H9 (cell line): ENCODE measurements around the gene TMC3. TPM values are rescaled to one million over a fixed set of nuclear protein-coding genes. Genes with fewer than 3 reads are reported as not detected.

Experiments
- DNase-seq: peaks from one replicate; pipeline ENCODE4 v3.0.0-alpha.2; 2017
- H2AFZ ChIP-seq: one replicate; pipeline ENCODE4 v1.6.1; 2013; ENCODE audit warnings: mild to moderate bottlenecking, low read length, control low read depth, moderate library complexity
- H2AK5ac ChIP-seq: 2 replicates; pipeline ENCODE4 v1.6.1; 2013; ENCODE audit warnings: low read length, control low read depth, mixed read lengths; ENCODE audit not compliant: insufficient read length
- H2BK120ac ChIP-seq: one replicate; pipeline ENCODE4 v1.6.1; 2013; ENCODE audit warnings: low read depth, mild to moderate bottlenecking, low read length, control low read depth, inconsistent platforms; ENCODE audit not compliant: poor library complexity, severe bottlenecking
- H2BK12ac ChIP-seq: 2 replicates; pipeline ENCODE4 v1.6.1; 2013; ENCODE audit warnings: low read length, control low read depth, mixed read lengths, low read depth; ENCODE audit not compliant: insufficient read length
- H2BK15ac ChIP-seq: 2 replicates; pipeline ENCODE4 v1.6.1; 2013; ENCODE audit warnings: low read depth, low read length, control low read depth
- H2BK20ac ChIP-seq: one replicate; pipeline ENCODE4 v1.6.1; 2013; ENCODE audit warnings: low read depth, mild to moderate bottlenecking, low read length, control low read depth, inconsistent platforms; ENCODE audit not compliant: poor library complexity, severe bottlenecking
- H2BK5ac ChIP-seq: 2 replicates; pipeline ENCODE4 v1.6.1; 2013; ENCODE audit warnings: low read length, control low read depth, mixed read lengths; ENCODE audit not compliant: insufficient read length
- H3K14ac ChIP-seq: 2 replicates; pipeline ENCODE4 v1.6.1; 2013; ENCODE audit warnings: low read length, control low read depth; ENCODE audit not compliant: insufficient read depth
- H3K18ac ChIP-seq: 2 replicates; pipeline ENCODE4 v1.6.1; 2013; ENCODE audit warnings: low read depth, mild to moderate bottlenecking, mixed read lengths, low read length, control low read depth; ENCODE audit not compliant: insufficient read length
- H3K23ac ChIP-seq: 2 replicates; pipeline ENCODE4 v1.6.1; 2013; ENCODE audit warnings: low read length, control low read depth, mixed read lengths, low read depth; ENCODE audit not compliant: insufficient read length
- H3K23me2 ChIP-seq: 2 replicates; pipeline ENCODE4 v1.6.1; 2013; ENCODE audit warnings: low read depth, mild to moderate bottlenecking, mixed read lengths, low read length, control low read depth; ENCODE audit not compliant: insufficient read length, poor library complexity, severe bottlenecking
- H3K27ac ChIP-seq: 2 replicates; pipeline ENCODE4 v1.5.1; 2013; ENCODE audit warnings: low read length, control low read depth, mixed read lengths, low read depth; ENCODE audit not compliant: insufficient read length
- H3K27me3 ChIP-seq: 2 replicates; pipeline ENCODE4 v1.6.1; 2013; ENCODE audit warnings: low read length, control low read depth, inconsistent platforms; ENCODE audit not compliant: insufficient read depth
- H3K4ac ChIP-seq: 2 replicates; pipeline ENCODE4 v1.6.1; 2013; ENCODE audit warnings: low read depth, mild to moderate bottlenecking, control low read depth, inconsistent platforms, low read length, moderate library complexity
- H3K4me1 ChIP-seq: 2 replicates; pipeline ENCODE4 v1.6.1; 2013; ENCODE audit warnings: low read length, control low read depth, inconsistent platforms; ENCODE audit not compliant: insufficient read depth
- H3K4me2 ChIP-seq: 2 replicates; pipeline ENCODE4 v1.6.1; 2013; ENCODE audit warnings: low read length, control low read depth, mixed read lengths; ENCODE audit not compliant: insufficient read length, insufficient read depth
- H3K56ac ChIP-seq: 2 replicates; pipeline ENCODE4 v1.6.1; 2013; ENCODE audit warnings: low read depth, mild to moderate bottlenecking, mixed read lengths, low read length, control low read depth; ENCODE audit not compliant: insufficient read length
- H3K79me1 ChIP-seq: 2 replicates; pipeline ENCODE4 v1.6.1; 2013; ENCODE audit warnings: low read depth, mild to moderate bottlenecking, moderate library complexity, low read length, control low read depth, inconsistent platforms; ENCODE audit not compliant: insufficient read depth, poor library complexity, severe bottlenecking
- H3K79me2 ChIP-seq: 2 replicates; pipeline ENCODE4 v1.6.1; 2013; ENCODE audit warnings: low read length, control low read depth, inconsistent platforms; ENCODE audit not compliant: insufficient read depth
- H3K9ac ChIP-seq: 2 replicates; pipeline ENCODE4 v1.6.1; 2013; ENCODE audit warnings: low read length, control low read depth, mixed read lengths; ENCODE audit not compliant: insufficient read length; ENCODE audit errors: extremely low read depth
- H3K9me3 ChIP-seq: one replicate; pipeline ENCODE4 v1.6.1; 2013; ENCODE audit warnings: low read depth, low read length, inconsistent platforms; ENCODE audit not compliant: control insufficient read depth
- H3T11ph ChIP-seq: one replicate; pipeline ENCODE4 v1.6.1; 2013; ENCODE audit warnings: mild to moderate bottlenecking, low read length, control low read depth, inconsistent platforms
- H4K20me1 ChIP-seq: one replicate; pipeline ENCODE4 v1.6.1; 2013; ENCODE audit not compliant: control insufficient read depth, insufficient read length, insufficient read depth
- H4K5ac ChIP-seq: 2 replicates; pipeline ENCODE4 v1.6.1; 2013; ENCODE audit warnings: low read depth, mild to moderate bottlenecking, mixed read lengths, low read length, control low read depth; ENCODE audit not compliant: insufficient read length
- H4K8ac ChIP-seq: replicated peaks from 2 replicates; pipeline ENCODE4 v1.6.1; 2013; ENCODE audit warnings: low read length, control low read depth, mixed read lengths, low read depth; ENCODE audit not compliant: insufficient read length
- H4K91ac ChIP-seq: 2 replicates; pipeline ENCODE4 v1.6.1; 2013; ENCODE audit warnings: low read depth, mild to moderate bottlenecking, moderate library complexity, mixed read lengths, low read length, control low read depth; ENCODE audit not compliant: insufficient read length
- H3K27ac Mint-ChIP-seq, 3 experiments: 2 replicates in 2 of 3; 3 replicates in 1 of 3; pipeline ENCODE4 v1.8.0; 2020 to 2021; ENCODE audit warnings: mixed read lengths in 3 of 3, mild to moderate bottlenecking in 1 of 3, moderate library complexity in 1 of 3
- H3K27me3 Mint-ChIP-seq: 2 replicates; pipeline ENCODE4 v1.8.0; 2021; ENCODE audit warnings: low read depth, mild to moderate bottlenecking, moderate library complexity, mixed read lengths
- H3K36me3 Mint-ChIP-seq, 3 experiments: 2 replicates in 2 of 3; 3 replicates in 1 of 3; pipeline ENCODE4 v1.8.0; 2020 to 2021; ENCODE audit warnings: low read depth in 3 of 3, mixed read lengths in 3 of 3; ENCODE audit not compliant: insufficient read depth in 1 of 3
- H3K4me1 Mint-ChIP-seq, 2 experiments: 2 replicates each; pipeline ENCODE4 v1.8.0; 2020; ENCODE audit warnings: mixed read lengths in 2 of 2
- H3K4me3 Mint-ChIP-seq, 2 experiments: 2 replicates in 1 of 2; 3 replicates in 1 of 2; pipeline ENCODE4 v1.8.0; 2020 to 2021; ENCODE audit warnings: mild to moderate bottlenecking in 2 of 2, mixed read lengths in 2 of 2, moderate library complexity in 1 of 2
- H3K9me3 Mint-ChIP-seq, 2 experiments: 2 replicates in 1 of 2; 3 replicates in 1 of 2; pipeline ENCODE4 v1.8.0; 2020; ENCODE audit warnings: mild to moderate bottlenecking in 2 of 2, mixed read lengths in 2 of 2, moderate library complexity in 1 of 2
- WGBS: extraction: QIAGEN DNeasy Blood & Tissue Kit; methylation state at CpG from one replicate; pipeline ENCODE4 v1.1.7; 2013; ENCODE audit warnings: missing lambda C conversion rate, low lambda C conversion rate, mixed read lengths; ENCODE audit not compliant: insufficient read length; ENCODE audit errors: extremely low coverage; 5-methylcytosine and 5-hydroxymethylcytosine counted together
- total RNA-seq: library from RNA; stranded (reverse); gene quantifications from 2 replicates; pipeline ENCODE4 v1.2.1, GENCODE V29; 2021
- TF ChIP-seq, protein P1 (sequence below): fragments of 200-600 bp; sonication (generic); conservative IDR thresholded peaks from 3 replicates; pipeline ENCODE4 v1.8.0; 2021; ENCODE audit warnings: antibody characterized with exemption, mild to moderate bottlenecking

The TMC3 gene
- total RNA-seq, 1 experiment from 2014 or later = not detected

DNA sequence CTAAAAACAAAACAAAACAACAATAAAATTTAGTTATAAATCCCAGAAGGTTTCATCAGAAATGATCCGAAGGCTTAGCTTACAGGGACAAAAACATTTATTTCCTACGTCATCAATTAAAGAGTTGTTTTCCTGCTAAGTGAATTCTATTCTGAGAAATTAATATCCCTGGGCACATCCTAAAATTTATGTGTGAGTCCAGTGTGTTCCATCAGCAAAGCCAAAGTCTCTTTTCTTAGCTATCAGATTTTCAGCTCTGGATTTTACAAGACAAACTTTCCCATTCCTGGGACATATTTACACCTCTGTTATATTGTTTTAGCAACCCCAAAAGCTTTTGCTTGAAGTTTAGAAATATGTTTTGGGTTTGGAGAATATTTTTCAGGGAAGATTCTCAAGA lies 4.4 kb upstream of the TMC3 start:
- TF ChIP-seq, protein P1, sequence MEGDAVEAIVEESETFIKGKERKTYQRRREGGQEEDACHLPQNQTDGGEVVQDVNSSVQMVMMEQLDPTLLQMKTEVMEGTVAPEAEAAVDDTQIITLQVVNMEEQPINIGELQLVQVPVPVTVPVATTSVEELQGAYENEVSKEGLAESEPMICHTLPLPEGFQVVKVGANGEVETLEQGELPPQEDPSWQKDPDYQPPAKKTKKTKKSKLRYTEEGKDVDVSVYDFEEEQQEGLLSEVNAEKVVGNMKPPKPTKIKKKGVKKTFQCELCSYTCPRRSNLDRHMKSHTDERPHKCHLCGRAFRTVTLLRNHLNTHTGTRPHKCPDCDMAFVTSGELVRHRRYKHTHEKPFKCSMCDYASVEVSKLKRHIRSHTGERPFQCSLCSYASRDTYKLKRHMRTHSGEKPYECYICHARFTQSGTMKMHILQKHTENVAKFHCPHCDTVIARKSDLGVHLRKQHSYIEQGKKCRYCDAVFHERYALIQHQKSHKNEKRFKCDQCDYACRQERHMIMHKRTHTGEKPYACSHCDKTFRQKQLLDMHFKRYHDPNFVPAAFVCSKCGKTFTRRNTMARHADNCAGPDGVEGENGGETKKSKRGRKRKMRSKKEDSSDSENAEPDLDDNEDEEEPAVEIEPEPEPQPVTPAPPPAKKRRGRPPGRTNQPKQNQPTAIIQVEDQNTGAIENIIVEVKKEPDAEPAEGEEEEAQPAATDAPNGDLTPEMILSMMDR = no peak
- WGBS = no CpG with 5 or more reads among the region's 2 CpGs
- no peaks in the 10 kb centered on the region; a peak in 1 of 7 replicates for H3K36me3 Mint-ChIP-seq

More for the DNA sequence above, 4.4 kb upstream of the TMC3 start:
- Histone ChIP-seq H2BK20ac (no peak overlapping the region), H3K9me3 (no peaks in the 10 kb centered on the region), H3K4ac (no peak overlapping the region), H4K8ac (no peak overlapping the region), H3K18ac (no peak overlapping the region), H2AFZ (no peak overlapping the region), H2BK15ac (no peak overlapping the region), H3K9ac (no peak overlapping the region), H3K4me2 (no peak overlapping the region), H3K79me2 (no peaks in the 10 kb centered on the region), H3K79me1 (no peaks in the 10 kb centered on the region), H3T11ph (no peak overlapping the region), H3K56ac (no peak overlapping the region), H3K23me2 (no peaks in the 10 kb centered on the region), H3K4me1 (no peaks in the 10 kb centered on the region; the same call in 1 of the 2 replicates), H3K23ac (no peak overlapping the region), H3K27me3 (no peaks in the 10 kb centered on the region), H4K5ac (no peak overlapping the region), H2AK5ac (no peak overlapping the region), H2BK12ac (no peak overlapping the region), H4K91ac (no peak overlapping the region), H2BK120ac (no peak overlapping the region), H3K27ac (no peak overlapping the region), H3K14ac (no peak overlapping the region), H4K20me1 (no peaks in the 10 kb centered on the region), H2BK5ac (no peak overlapping the region)
- H3K4me3 Mint-ChIP-seq = no peak overlapping the region
- no peak for DNase-seq
- H3K9me3 Mint-ChIP-seq = no peaks in the 10 kb centered on the region
- no peak overlapping the region for H3K27ac Mint-ChIP-seq
- H3K27me3 Mint-ChIP-seq = no peaks in the 10 kb centered on the region
- peaks cover 7 to 21% of the 10 kb centered on the region in 2 experiments for H3K4me1 Mint-ChIP-seq
